ENCODE results near the gene SNX30. TPM values are rescaled to one million over a fixed set of nuclear protein-coding genes. Genes with fewer than 3 reads are reported as not detected.

SNX30 gene
- polyA plus RNA-seq, 1 of the 3 experiments (the other 2 are of a cell fraction), result 2.7 TPM

- TF ChIP-seq YY1 (IDR thresholded peaks at IDR 0.05; ENCODE audit: low read depth), result no peak
- no peak for TF ChIP-seq EP300 (IDR thresholded peaks at IDR 0.05; ENCODE audit: borderline replicate concordance in 1 of 2, low read depth in 1 of 2, low read length in 1 of 2)
- no peak for TF ChIP-seq ZBTB33 (IDR thresholded peaks at IDR 0.05; ENCODE audit: borderline replicate concordance, low read depth)
Observed at GRCh38 chr9:112900488-112900887, 149.9 kb downstream of the SNX30 start (continued).

- Histone ChIP-seq H3K9me3 (no peaks in the 10 kb centered on the region), H3K27me3 (ENCODE audit: insufficient read depth) (no peaks in the 10 kb centered on the region), H2AFZ (ENCODE audit: low read depth) (no peak overlapping the region), H3K9ac (no peak overlapping the region), H4K20me1 (ENCODE audit: insufficient read depth) (no peaks in the 10 kb centered on the region), H3K4me1 (ENCODE audit: control insufficient read depth in 1 of 2, insufficient read depth in 2 of 2, low read depth in 1 of 2, low read length in 1 of 2) (no peaks in the 10 kb centered on the region), H3K4me3 (ENCODE audit: low read depth in 2 of 2, low read length in 1 of 2) (no peak overlapping the region), H3K27ac (ENCODE audit: low read depth in 2 of 2, low read length in 1 of 2) (no peak overlapping the region), H3F3A (replicated peaks; ENCODE audit: insufficient read depth) (no peaks in the 10 kb centered on the region), H3K79me2 (ENCODE audit: insufficient read depth) (no peaks in the 10 kb centered on the region), H3K36me3 (replicated peaks in 1 of 2; ENCODE audit: control insufficient read depth in 1 of 2, insufficient read depth in 2 of 2, low read length in 1 of 2) (no peaks in the 10 kb centered on the region), H3K4me2 (no peak overlapping the region), H3K9me2 (no peaks in the 10 kb centered on the region)
- WGBS (ENCODE audit: low lambda C conversion rate), result 6% methylated on average over 1 of the region's 1 CpG
- ChIA-PET CTCF (interaction anchor here (1.3 kb wide), 1 partner anchor 81 kb away, joined by 4 read pairs; no protein-coding TSS in a partner anchor), POLR2A (no interaction called here)
- no peak for TF ChIP-seq POLR2AphosphoS5 (IDR thresholded peaks at IDR 0.05; ENCODE audit: low read depth, low read length)
- no peak for TF ChIP-seq EP300 (IDR thresholded peaks at IDR 0.05; ENCODE audit: borderline replicate concordance in 1 of 2, low read depth in 1 of 2, low read length in 1 of 2)
- TF ChIP-seq MEF2A (IDR thresholded peaks at IDR 0.05; ENCODE audit: borderline replicate concordance, low read depth), result no peak
- TF ChIP-seq GABPA (IDR thresholded peaks at IDR 0.05; ENCODE audit: low read depth), result no peak
- TF ChIP-seq USF2 (IDR thresholded peaks at IDR 0.05; ENCODE audit: borderline replicate concordance, low read depth, low read length), result no peak
- TF ChIP-seq FOSL2 (IDR thresholded peaks at IDR 0.05; ENCODE audit: borderline replicate concordance, low read depth), result no peak
- TF ChIP-seq FOXJ3 (CRISPR knock-in tag; IDR thresholded peaks at IDR 0.05), result no peak
- TF ChIP-seq IRF3 (IDR thresholded peaks at IDR 0.05; ENCODE audit: low read depth, low read length), result no peak
- DNase-seq, result no peak
Observed at GRCh38 chr9:112900901-112901300, 150.3 kb downstream of the SNX30 start.

GRCh38 chr9:112905084-112905483, 154.5 kb downstream of the SNX30 start:
- Histone ChIP-seq H3K79me2 (ENCODE audit: insufficient read depth) (no peaks in the 10 kb centered on the region), H3F3A (replicated peaks; ENCODE audit: insufficient read depth) (no peaks in the 10 kb centered on the region), H4K20me1 (ENCODE audit: insufficient read depth) (no peaks in the 10 kb centered on the region), H3K4me3 (ENCODE audit: low read depth in 2 of 2, low read length in 1 of 2) (no peak overlapping the region), H3K9ac (no peak overlapping the region), H3K4me2 (no peak overlapping the region), H3K9me2 (no peaks in the 10 kb centered on the region), H3K27me3 (ENCODE audit: insufficient read depth) (no peaks in the 10 kb centered on the region; the same call in 1 of the 2 replicates), H3K36me3 (replicated peaks in 1 of 2; ENCODE audit: control insufficient read depth in 1 of 2, insufficient read depth in 2 of 2, low read length in 1 of 2) (no peaks in the 10 kb centered on the region), H3K4me1 (ENCODE audit: control insufficient read depth in 1 of 2, insufficient read depth in 2 of 2, low read depth in 1 of 2, low read length in 1 of 2) (no peaks in the 10 kb centered on the region), H3K27ac (ENCODE audit: low read depth in 2 of 2, low read length in 1 of 2) (no peak overlapping the region), H3K9me3 (no peaks in the 10 kb centered on the region), H2AFZ (ENCODE audit: low read depth) (no peak overlapping the region)
- 50% methylated on average over 2 of the region's 4 CpGs for WGBS (ENCODE audit: low lambda C conversion rate)
- DNase-seq, result no peak
- CTCF ChIA-PET, result interaction anchor here (0.6 to 1.3 kb wide), 2 partner anchors 16 to 376 kb away, joined by 3 read pairs; no protein-coding TSS in a partner anchor
- POLR2A ChIA-PET, result no interaction called here
- TF ChIP-seq POLR2AphosphoS5 (IDR thresholded peaks at IDR 0.05; ENCODE audit: low read depth, low read length), result no peak
- TF ChIP-seq PBX3 (IDR thresholded peaks at IDR 0.05), result no peak
- TF ChIP-seq RXRA (IDR thresholded peaks at IDR 0.05; ENCODE audit: borderline replicate concordance, low read depth), result no peak
- TF ChIP-seq USF2 (IDR thresholded peaks at IDR 0.05; ENCODE audit: borderline replicate concordance, low read depth, low read length), result no peak
- TF ChIP-seq NRF1 (IDR thresholded peaks at IDR 0.05; ENCODE audit: low read depth, low read length), result no peak
- TF ChIP-seq RAD21 (IDR thresholded peaks at IDR 0.05; ENCODE audit: low read length), result no peak
- no peak for TF ChIP-seq FOXJ3 (CRISPR knock-in tag; IDR thresholded peaks at IDR 0.05)
- no peak for TF ChIP-seq GABPA (IDR thresholded peaks at IDR 0.05; ENCODE audit: low read depth)
- TF ChIP-seq TAF1 (IDR thresholded peaks at IDR 0.05; ENCODE audit: borderline replicate concordance, low read depth, low read length), result no peak
- no peak for TF ChIP-seq ELF1 (IDR thresholded peaks at IDR 0.05)
- TF ChIP-seq ZBTB33 (IDR thresholded peaks at IDR 0.05; ENCODE audit: borderline replicate concordance, low read depth), result no peak
- no peak for TF ChIP-seq RCOR1 (IDR thresholded peaks at IDR 0.05; ENCODE audit: low read length)

Measured in SK-N-SH (cell line).